Measurements from ENCODE around the gene MRNIP.
A peak's percentile ranks its signal among the peaks of the same experiment; 100 is the strongest.

Gene MRNIP

DNA sequence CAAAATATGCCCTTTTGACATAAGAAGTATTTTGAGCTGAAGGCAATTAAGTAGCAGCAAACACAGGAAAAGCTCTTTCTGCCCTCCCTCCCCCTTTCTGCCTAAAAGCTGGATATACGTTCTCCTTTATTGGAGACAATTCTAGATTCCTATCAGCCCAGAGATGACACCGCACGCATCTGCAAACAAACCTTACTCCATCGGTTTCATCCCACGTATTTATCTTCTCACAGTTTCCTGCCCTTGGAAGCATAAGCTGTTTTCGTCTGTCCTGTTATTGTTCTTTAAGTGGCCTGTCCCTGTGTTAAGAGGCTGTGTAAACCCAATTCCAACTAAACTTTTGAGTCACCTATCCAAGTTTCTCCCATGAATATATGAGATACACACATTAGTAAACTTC, 37.2 kb upstream of the MRNIP start:
- Histone ChIP-seq H3K79me2 (ENCODE audit: insufficient read depth, low read length) (no peaks in the 10 kb centered on the region), H3K4me2 (ENCODE audit: low read length) (no peak overlapping the region), H4K20me1 (ENCODE audit: insufficient read depth, low read length) (no peaks in the 10 kb centered on the region), H3K27me3 (ENCODE audit: insufficient read depth, low read length) (no peaks in the 10 kb centered on the region), H3K36me3 (ENCODE audit: insufficient read depth, low read length) (peaks cover 76% of the 10 kb centered on the region), H3K9me2 (ENCODE audit: low read depth, low read length) (no peaks in the 10 kb centered on the region), H3K4me3 (ENCODE audit: low read depth, low read length, poor library complexity, severe bottlenecking) (no peak overlapping the region), H3K4me1 (ENCODE audit: insufficient read depth, low read length, severe bottlenecking) (no peaks in the 10 kb centered on the region), H3K9me3 (ENCODE audit: low read length) (no peaks in the 10 kb centered on the region), H3K27ac (ENCODE audit: low read depth, low read length, poor library complexity, severe bottlenecking) (no peak overlapping the region), H3F3A (ENCODE audit: insufficient read depth, low read length) (no peaks in the 10 kb centered on the region), H3K9ac (ENCODE audit: low read length) (no peak overlapping the region), H2AFZ (ENCODE audit: low read length) (no peak overlapping the region)
- TF ChIP-seq, protein P1, sequence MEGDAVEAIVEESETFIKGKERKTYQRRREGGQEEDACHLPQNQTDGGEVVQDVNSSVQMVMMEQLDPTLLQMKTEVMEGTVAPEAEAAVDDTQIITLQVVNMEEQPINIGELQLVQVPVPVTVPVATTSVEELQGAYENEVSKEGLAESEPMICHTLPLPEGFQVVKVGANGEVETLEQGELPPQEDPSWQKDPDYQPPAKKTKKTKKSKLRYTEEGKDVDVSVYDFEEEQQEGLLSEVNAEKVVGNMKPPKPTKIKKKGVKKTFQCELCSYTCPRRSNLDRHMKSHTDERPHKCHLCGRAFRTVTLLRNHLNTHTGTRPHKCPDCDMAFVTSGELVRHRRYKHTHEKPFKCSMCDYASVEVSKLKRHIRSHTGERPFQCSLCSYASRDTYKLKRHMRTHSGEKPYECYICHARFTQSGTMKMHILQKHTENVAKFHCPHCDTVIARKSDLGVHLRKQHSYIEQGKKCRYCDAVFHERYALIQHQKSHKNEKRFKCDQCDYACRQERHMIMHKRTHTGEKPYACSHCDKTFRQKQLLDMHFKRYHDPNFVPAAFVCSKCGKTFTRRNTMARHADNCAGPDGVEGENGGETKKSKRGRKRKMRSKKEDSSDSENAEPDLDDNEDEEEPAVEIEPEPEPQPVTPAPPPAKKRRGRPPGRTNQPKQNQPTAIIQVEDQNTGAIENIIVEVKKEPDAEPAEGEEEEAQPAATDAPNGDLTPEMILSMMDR (IDR thresholded peaks at IDR 0.05; ENCODE audit: low read length): no peak
- TF ChIP-seq EZH2 (IDR thresholded peaks at IDR 0.05; ENCODE audit: borderline replicate concordance, low read length): no peak

DNA sequence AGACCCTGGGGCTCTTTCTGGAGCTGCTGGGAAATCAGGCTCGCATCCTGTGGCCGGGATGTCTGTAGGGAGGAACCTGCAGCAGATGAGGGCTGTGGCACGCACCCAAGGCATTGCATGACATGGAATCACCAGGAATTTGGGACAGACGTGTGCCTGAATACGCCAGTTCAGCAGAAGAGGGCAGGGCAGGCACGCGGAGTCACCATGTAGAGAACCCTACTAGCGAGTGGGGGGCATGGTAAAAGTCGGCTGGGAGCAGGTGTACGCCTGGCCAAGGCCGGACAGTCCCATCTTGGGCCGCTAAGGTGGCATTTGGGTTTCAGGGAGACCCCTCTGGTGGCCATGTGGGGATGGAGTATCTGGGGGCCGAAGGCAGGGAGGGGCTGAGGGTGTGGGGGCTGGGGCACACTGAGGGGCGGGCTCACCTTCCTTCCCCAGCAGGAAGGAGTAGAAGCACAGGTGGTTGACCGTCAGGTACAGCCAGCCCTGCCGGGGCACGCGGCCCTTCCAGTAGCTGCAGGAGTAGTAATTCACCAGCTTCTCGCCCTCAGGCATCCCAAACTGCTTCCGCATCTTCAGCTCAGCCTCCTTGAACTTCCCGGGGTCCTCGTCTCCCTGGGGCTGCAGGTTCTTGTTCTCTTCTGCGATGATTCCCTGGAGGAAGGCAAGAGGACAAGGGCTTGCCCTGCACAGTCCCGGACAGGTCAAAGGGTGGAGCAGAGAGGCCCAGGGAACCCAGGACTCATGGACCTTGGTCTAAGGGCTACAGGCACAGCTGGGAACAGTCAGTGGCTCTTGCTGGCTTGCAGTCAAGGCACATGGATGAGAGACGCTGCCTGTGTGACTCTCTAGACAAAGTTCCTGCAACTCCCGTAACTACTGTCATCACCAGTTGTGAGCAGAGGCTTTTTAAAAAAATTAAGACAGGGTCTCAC, 35.6 kb upstream of the MRNIP start:
- no peak overlapping the region for H2AFZ ChIP-seq (ENCODE audit: low read length)
- H3K27me3 ChIP-seq (ENCODE audit: insufficient read depth, low read length): no peaks in the 10 kb centered on the region
- TF ChIP-seq EZH2 (IDR thresholded peaks at IDR 0.05; ENCODE audit: borderline replicate concordance, low read length): no peak
- TF ChIP-seq, protein P1 (IDR thresholded peaks at IDR 0.05; ENCODE audit: low read length): no peak
- peaks cover 81% of the 10 kb centered on the region for H3K36me3 ChIP-seq (ENCODE audit: insufficient read depth, low read length)
- no peak overlapping the region for H3K4me3 ChIP-seq (ENCODE audit: low read depth, low read length, poor library complexity, severe bottlenecking)
- no peaks in the 10 kb centered on the region for H3K79me2 ChIP-seq (ENCODE audit: insufficient read depth, low read length)
- H3K9me3 ChIP-seq (ENCODE audit: low read length): no peaks in the 10 kb centered on the region
- H3K9me2 ChIP-seq (ENCODE audit: low read depth, low read length): no peaks in the 10 kb centered on the region
- no peaks in the 10 kb centered on the region for H4K20me1 ChIP-seq (ENCODE audit: insufficient read depth, low read length)
- H3F3A ChIP-seq (ENCODE audit: insufficient read depth, low read length): no peaks in the 10 kb centered on the region
- no peak overlapping the region for H3K27ac ChIP-seq (ENCODE audit: low read depth, low read length, poor library complexity, severe bottlenecking)
- H3K9ac ChIP-seq (ENCODE audit: low read length): no peak overlapping the region
- no peak overlapping the region for H3K4me2 ChIP-seq (ENCODE audit: low read length)
- no peaks in the 10 kb centered on the region for H3K4me1 ChIP-seq (ENCODE audit: insufficient read depth, low read length, severe bottlenecking)

DNA sequence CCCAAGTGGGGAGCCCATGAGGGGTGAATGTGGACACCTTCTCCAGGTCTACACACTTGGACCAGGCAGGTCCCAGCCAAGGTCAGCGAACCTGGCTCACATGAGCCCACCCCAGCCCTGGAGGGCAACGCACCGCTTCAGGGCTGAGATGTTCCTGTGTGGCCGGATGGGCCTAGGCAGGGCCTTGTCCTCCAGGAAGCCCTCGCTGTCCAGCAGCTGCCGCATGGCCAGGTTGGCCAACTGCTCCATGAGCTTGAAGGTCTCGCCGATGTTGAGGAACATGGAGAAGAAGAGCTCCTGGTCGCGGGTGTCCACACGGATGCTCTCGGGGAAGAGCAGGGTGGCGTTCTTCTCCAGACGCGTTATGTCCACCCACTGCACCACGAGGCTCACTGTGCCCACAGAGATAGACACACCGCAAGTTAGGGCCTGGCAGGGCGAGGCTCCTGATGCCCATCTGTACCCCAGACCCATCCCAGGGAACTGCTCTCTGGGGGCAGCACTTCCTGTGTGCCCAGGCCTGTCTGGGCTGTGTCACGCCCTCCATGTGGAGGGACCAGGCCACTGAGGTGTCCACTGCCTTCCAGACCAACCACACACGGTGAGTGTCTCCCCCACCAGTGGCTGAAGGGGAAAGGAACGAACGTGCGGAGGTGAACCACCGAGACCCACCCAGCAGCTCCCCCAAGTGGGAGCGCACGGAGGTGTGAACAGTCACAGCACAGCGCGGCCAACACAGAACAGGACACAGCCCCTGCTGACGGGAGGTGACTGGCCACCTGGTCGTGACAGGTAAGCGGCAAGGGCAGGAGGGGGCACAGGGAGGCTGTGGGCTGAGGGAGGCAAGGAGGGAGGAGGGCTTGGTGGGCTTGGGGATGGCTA, 34.7 kb upstream of the MRNIP start:
- Histone ChIP-seq H3K4me1 (ENCODE audit: insufficient read depth, low read length, severe bottlenecking) (no peaks in the 10 kb centered on the region), H3K4me2 (ENCODE audit: low read length) (no peak overlapping the region), H3K9me3 (ENCODE audit: low read length) (no peaks in the 10 kb centered on the region), H3F3A (ENCODE audit: insufficient read depth, low read length) (no peaks in the 10 kb centered on the region), H2AFZ (ENCODE audit: low read length) (no peak overlapping the region), H4K20me1 (ENCODE audit: insufficient read depth, low read length) (no peaks in the 10 kb centered on the region), H3K9ac (ENCODE audit: low read length) (no peak overlapping the region), H3K9me2 (ENCODE audit: low read depth, low read length) (no peaks in the 10 kb centered on the region), H3K36me3 (ENCODE audit: insufficient read depth, low read length) (peaks cover 81% of the 10 kb centered on the region), H3K27me3 (ENCODE audit: insufficient read depth, low read length) (no peaks in the 10 kb centered on the region), H3K27ac (ENCODE audit: low read depth, low read length, poor library complexity, severe bottlenecking) (no peak overlapping the region), H3K79me2 (ENCODE audit: insufficient read depth, low read length) (no peaks in the 10 kb centered on the region), H3K4me3 (ENCODE audit: low read depth, low read length, poor library complexity, severe bottlenecking) (no peak overlapping the region)
- TF ChIP-seq EZH2 (IDR thresholded peaks at IDR 0.05; ENCODE audit: borderline replicate concordance, low read length): no peak
- TF ChIP-seq, protein P1 (IDR thresholded peaks at IDR 0.05; ENCODE audit: low read length): peak; percentile 6; the same call in 1 of the 2 replicates

All from OCI-LY1 (cell line).